ENCODE measurements around the gene PARVA.

DNA sequence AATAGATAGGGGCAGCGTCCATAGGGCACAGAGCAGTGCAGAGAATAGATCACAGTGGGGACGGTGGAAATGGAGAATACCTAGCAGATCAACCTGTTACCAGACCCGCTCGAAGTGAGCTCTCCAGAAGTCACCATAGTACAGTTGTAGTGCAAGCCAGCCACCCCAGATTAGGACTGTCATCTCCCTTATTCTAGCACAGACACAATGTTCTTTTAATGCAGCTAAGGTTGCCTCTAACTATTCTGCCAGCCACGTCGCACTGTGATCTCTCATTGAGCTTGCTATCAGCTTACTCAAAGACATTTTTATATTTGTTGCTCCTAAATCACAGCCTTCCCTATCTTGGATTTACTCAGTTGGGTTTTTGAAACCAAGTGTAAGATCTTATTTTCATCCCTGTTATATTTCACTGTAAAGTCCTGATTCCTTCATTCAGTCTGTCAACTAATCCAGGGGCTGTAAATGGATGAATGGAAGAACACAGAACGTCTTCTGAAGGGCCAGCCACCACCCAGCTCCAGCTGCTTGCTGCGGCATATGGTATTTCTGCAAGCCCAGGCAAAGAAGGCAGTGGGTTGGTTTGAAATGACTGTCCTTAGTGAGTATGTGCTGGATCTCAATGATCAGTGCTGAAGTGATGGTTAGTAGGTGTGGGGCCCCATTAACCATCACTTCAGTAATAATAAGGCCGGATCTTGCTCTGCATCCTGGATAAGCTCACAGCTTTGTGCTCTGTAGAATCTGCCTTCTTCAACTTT, 3.4 kb downstream of the PARVA start:
- TF ChIP-seq, protein P1, sequence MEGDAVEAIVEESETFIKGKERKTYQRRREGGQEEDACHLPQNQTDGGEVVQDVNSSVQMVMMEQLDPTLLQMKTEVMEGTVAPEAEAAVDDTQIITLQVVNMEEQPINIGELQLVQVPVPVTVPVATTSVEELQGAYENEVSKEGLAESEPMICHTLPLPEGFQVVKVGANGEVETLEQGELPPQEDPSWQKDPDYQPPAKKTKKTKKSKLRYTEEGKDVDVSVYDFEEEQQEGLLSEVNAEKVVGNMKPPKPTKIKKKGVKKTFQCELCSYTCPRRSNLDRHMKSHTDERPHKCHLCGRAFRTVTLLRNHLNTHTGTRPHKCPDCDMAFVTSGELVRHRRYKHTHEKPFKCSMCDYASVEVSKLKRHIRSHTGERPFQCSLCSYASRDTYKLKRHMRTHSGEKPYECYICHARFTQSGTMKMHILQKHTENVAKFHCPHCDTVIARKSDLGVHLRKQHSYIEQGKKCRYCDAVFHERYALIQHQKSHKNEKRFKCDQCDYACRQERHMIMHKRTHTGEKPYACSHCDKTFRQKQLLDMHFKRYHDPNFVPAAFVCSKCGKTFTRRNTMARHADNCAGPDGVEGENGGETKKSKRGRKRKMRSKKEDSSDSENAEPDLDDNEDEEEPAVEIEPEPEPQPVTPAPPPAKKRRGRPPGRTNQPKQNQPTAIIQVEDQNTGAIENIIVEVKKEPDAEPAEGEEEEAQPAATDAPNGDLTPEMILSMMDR (IDR thresholded peaks at IDR 0.05) = no peak
- TF ChIP-seq POLR2A (IDR thresholded peaks at IDR 0.05) = no peak

All from lower leg skin (tissue), 3 donors.